ENCODE results near the gene UCN3. TPM values are rescaled to one million over a fixed set of nuclear protein-coding genes. Genes with fewer than 3 reads are reported as not detected.

UCN3 gene
- total RNA-seq, 1 experiment from 2014 or later = not detected

DNA sequence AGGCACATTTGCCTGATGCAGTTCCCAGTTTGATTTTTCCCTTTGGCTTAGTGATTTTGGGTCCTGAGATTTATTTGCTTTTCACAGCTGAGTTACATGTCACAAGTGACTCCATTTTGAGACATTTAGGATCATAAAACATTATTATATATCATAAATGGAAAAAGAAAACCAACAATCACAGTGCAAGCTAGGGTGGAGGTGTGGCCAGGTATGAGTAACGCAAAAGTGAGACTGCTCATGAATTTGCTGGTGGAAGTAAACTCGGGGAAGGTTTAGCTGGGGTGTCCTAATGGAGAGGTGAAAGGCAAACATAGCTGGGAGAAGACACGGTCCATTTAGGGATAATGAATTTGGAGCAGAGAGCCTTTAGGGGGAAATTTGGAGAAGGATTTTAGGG is 21.7 kb upstream of the UCN3 start:
- H3K36me3 Mint-ChIP-seq (ENCODE audit: insufficient read depth in 1 of 3, low read depth in 3 of 3) = no peaks in the 10 kb centered on the region
- Histone ChIP-seq H3K9me3 (ENCODE audit: control insufficient read depth, low read depth, low read length) (no peaks in the 10 kb centered on the region), H4K5ac (ENCODE audit: insufficient read length, low read depth, low read length) (no peak overlapping the region), H4K20me1 (ENCODE audit: control insufficient read depth, insufficient read depth, insufficient read length) (no peaks in the 10 kb centered on the region), H2BK12ac (ENCODE audit: insufficient read length, low read depth, low read length) (no peak overlapping the region), H3K18ac (ENCODE audit: insufficient read length, low read depth, low read length) (no peak overlapping the region), H3K14ac (ENCODE audit: insufficient read depth, low read length) (no peak overlapping the region), H3K4me2 (ENCODE audit: insufficient read depth, insufficient read length, low read length) (no peak overlapping the region), H2BK15ac (ENCODE audit: low read depth, low read length) (no peak overlapping the region), H3T11ph (ENCODE audit: low read length) (no peak overlapping the region), H2BK5ac (ENCODE audit: insufficient read length, low read length) (no peak overlapping the region), H2AFZ (ENCODE audit: low read length) (no peak overlapping the region), H3K4me1 (ENCODE audit: insufficient read depth, low read length) (no peaks in the 10 kb centered on the region), H3K79me1 (ENCODE audit: insufficient read depth, low read depth, low read length, poor library complexity, severe bottlenecking) (no peaks in the 10 kb centered on the region), H4K8ac (replicated peaks; ENCODE audit: insufficient read length, low read depth, low read length) (no peak overlapping the region), H3K27ac (ENCODE audit: insufficient read length, low read depth, low read length) (no peak overlapping the region), H3K23ac (ENCODE audit: insufficient read length, low read depth, low read length) (no peak overlapping the region), H2AK5ac (ENCODE audit: insufficient read length, low read length) (no peak overlapping the region), H2BK120ac (ENCODE audit: low read depth, low read length, poor library complexity, severe bottlenecking) (no peak overlapping the region), H3K79me2 (ENCODE audit: insufficient read depth, low read length) (no peaks in the 10 kb centered on the region), H3K27me3 (ENCODE audit: insufficient read depth, low read length) (no peaks in the 10 kb centered on the region), H3K9ac (ENCODE audit: extremely low read depth, insufficient read length, low read length) (no peak overlapping the region), H2BK20ac (ENCODE audit: low read depth, low read length, poor library complexity, severe bottlenecking) (no peak overlapping the region), H4K91ac (ENCODE audit: insufficient read length, low read depth, low read length) (no peak overlapping the region), H3K23me2 (ENCODE audit: insufficient read length, low read depth, low read length, poor library complexity, severe bottlenecking) (no peaks in the 10 kb centered on the region), H3K56ac (ENCODE audit: insufficient read length, low read depth, low read length) (no peak overlapping the region), H3K4ac (ENCODE audit: low read depth, low read length) (no peak overlapping the region)
- peaks cover 6 to 37% of the 10 kb centered on the region in 2 experiments; a peak in 4 of 5 replicates for H3K9me3 Mint-ChIP-seq
- TF ChIP-seq, protein P1, sequence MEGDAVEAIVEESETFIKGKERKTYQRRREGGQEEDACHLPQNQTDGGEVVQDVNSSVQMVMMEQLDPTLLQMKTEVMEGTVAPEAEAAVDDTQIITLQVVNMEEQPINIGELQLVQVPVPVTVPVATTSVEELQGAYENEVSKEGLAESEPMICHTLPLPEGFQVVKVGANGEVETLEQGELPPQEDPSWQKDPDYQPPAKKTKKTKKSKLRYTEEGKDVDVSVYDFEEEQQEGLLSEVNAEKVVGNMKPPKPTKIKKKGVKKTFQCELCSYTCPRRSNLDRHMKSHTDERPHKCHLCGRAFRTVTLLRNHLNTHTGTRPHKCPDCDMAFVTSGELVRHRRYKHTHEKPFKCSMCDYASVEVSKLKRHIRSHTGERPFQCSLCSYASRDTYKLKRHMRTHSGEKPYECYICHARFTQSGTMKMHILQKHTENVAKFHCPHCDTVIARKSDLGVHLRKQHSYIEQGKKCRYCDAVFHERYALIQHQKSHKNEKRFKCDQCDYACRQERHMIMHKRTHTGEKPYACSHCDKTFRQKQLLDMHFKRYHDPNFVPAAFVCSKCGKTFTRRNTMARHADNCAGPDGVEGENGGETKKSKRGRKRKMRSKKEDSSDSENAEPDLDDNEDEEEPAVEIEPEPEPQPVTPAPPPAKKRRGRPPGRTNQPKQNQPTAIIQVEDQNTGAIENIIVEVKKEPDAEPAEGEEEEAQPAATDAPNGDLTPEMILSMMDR (conservative IDR thresholded peaks at IDR 0.05) = no peak
- no peak for DNase-seq
- WGBS (ENCODE audit: extremely low coverage, insufficient read length, low lambda C conversion rate) = no CpG with 5 or more reads among the region's 3 CpGs
- H3K4me1 Mint-ChIP-seq = peaks cover 4 to 5% of the 10 kb centered on the region in 2 experiments; a peak in 3 of 4 replicates
- H3K4me3 Mint-ChIP-seq = no peak overlapping the region
- no peak overlapping the region for H3K27ac Mint-ChIP-seq
- peaks cover 3% of the 10 kb centered on the region; the same call in 1 of the 2 replicates for H3K27me3 Mint-ChIP-seq (ENCODE audit: low read depth)

Measured in H9 (cell line).